OCI-LY7 (cell line): ENCODE data around the gene KCTD13. TPM values are rescaled to one million over a fixed set of nuclear protein-coding genes. Genes with fewer than 3 reads are reported as not detected.

Experiments used
- BruUV-seq: library from RNA; stranded (reverse); fragments of 400-500 nt; replicated peaks from 2 replicates; lab custom pipeline; 2021; lab: Mats Ljungman, UMichigan
- CTCF ChIA-PET: fragments of 300-600 bp; sonication (Branson Sonifier 250); formaldehyde crosslinking; loops from one replicate; lab custom pipeline; 2022; ENCODE audit warnings: antibody characterized with exemption; ENCODE audit not compliant: unreplicated experiment; lab: Charles Lee
- POLR2A ChIA-PET: fragments of 300-600 bp; sonication (Branson Sonifier 250); formaldehyde crosslinking; loops from one replicate; lab custom pipeline; 2022; ENCODE audit warnings: antibody characterized with exemption; lab: Charles Lee
- DNase-seq: peaks from one replicate; pipeline ENCODE4 v3.0.0-alpha.2; 2015; ENCODE audit warnings: low spot score
- H2AFZ ChIP-seq: fragments of 200-600 bp; sonication (generic), shearing (Covaris generic); 2 replicates; pipeline ENCODE4 v1.6.1; 2014; ENCODE audit warnings: mild to moderate bottlenecking, antibody characterized with exemption, low read length, moderate library complexity
- H3K27ac ChIP-seq: fragments of 200-600 bp; sonication (generic); 2 replicates; pipeline ENCODE4 v1.5.1; 2014; ENCODE audit warnings: mixed run types, low read depth, mild to moderate bottlenecking, moderate library complexity, low read length, inconsistent platforms; ENCODE audit not compliant: poor library complexity, severe bottlenecking
- H3K36me3 ChIP-seq: fragments of 200-600 bp; sonication (generic); 2 replicates; pipeline ENCODE4 v1.6.1; 2014; ENCODE audit warnings: mild to moderate bottlenecking, antibody characterized with exemption, low read length, moderate library complexity, mixed read lengths; ENCODE audit not compliant: insufficient read depth
- H3K4me1 ChIP-seq: fragments of 200-600 bp; sonication (generic); 2 replicates; pipeline ENCODE4 v1.5.1; 2014; ENCODE audit warnings: mild to moderate bottlenecking, low read length; ENCODE audit not compliant: insufficient read depth, poor library complexity, severe bottlenecking
- H3K4me2 ChIP-seq: fragments of 200-600 bp; sonication (generic); 2 replicates; pipeline ENCODE4 v1.6.1; 2014; ENCODE audit warnings: mild to moderate bottlenecking, low read length
- H3K4me3 ChIP-seq: fragments of 200-600 bp; sonication (generic); 2 replicates; pipeline ENCODE4 v1.5.1; 2014; ENCODE audit warnings: mild to moderate bottlenecking, low read depth, low read length; ENCODE audit not compliant: poor library complexity, severe bottlenecking
- H3K79me2 ChIP-seq: fragments of 200-600 bp; sonication (generic); 2 replicates; pipeline ENCODE4 v1.6.1; 2016; ENCODE audit warnings: low read depth, mild to moderate bottlenecking, low read length, moderate library complexity, mixed read lengths; ENCODE audit not compliant: insufficient read depth
- H3K9me2 ChIP-seq: fragments of 200-600 bp; sonication (generic); 2 replicates; pipeline ENCODE4 v1.6.1; 2016; ENCODE audit warnings: mild to moderate bottlenecking, low read length, mixed read lengths; ENCODE audit not compliant: insufficient read depth
- H3K9me3 ChIP-seq: fragments of 200-600 bp; sonication (generic); 2 replicates; pipeline ENCODE4 v1.6.1; 2014; ENCODE audit warnings: mild to moderate bottlenecking, mixed run types, low read length, mixed read lengths
- H4K20me1 ChIP-seq: fragments of 200-600 bp; sonication (generic); 2 replicates; pipeline ENCODE4 v1.6.1; 2014; ENCODE audit warnings: mild to moderate bottlenecking, antibody characterized with exemption, low read length, moderate library complexity, mixed read lengths; ENCODE audit not compliant: insufficient read depth
- EZH2phosphoT487 ChIP-seq: fragments of 200-600 bp; sonication (generic); IDR thresholded peaks from 2 replicates; pipeline ENCODE4 v1.6.1; 2018; ENCODE audit warnings: low read depth, borderline replicate concordance, mild to moderate bottlenecking, mixed run types, antibody characterized with exemption, low read length, moderate library complexity, mixed read lengths
- intact Hi-C: fragments of 100-400 bp; cut with micrococcal nuclease; formaldehyde crosslinking; loops from one replicate; pipeline ENCODE4 v1.10.0; 2022; ENCODE audit not compliant: unreplicated experiment
- total RNA-seq, 2 experiments: library from RNA; depleted of rRNA in 1 of 2; stranded (reverse); fragments of >200 nt in 1 of 2; shearing (Covaris generic) in 1 of 2; gene quantifications; 2 replicates each; pipeline ENCODE4 v1.2.3, GENCODE V29; 2014 to 2022
- TF ChIP-seq, protein P1 (sequence below): fragments of 200-600 bp; sonication (generic); conservative IDR thresholded peaks from 2 replicates; pipeline ENCODE4 v1.5.1; 2014; ENCODE audit warnings: mild to moderate bottlenecking, antibody characterized with exemption, low read length, moderate library complexity, mixed read lengths

The KCTD13 gene
- total RNA-seq, 2 experiments from 2014 or later, result 15.9 to 48.0 TPM

DNA sequence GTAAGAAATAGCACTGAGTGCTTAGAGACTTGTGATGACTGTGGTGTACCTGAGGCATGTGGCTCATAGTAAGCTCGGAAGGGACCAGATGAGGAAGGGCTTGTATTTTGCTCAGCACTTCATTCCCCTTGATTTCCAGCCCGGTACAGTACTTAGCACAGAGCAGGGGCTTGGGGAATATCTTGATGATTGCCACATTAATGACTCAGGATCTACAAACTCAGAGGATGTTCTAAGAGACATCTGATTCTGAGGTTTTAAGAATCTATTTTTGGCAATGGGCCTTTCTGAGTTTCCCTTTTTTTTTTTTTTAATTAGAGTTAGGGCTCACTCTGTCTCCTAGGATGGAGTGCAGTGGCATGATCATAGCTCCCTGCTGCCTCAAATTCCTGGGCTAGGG lies 16.6 kb downstream of the KCTD13 start:
- H3K4me1 ChIP-seq, result no peaks in the 10 kb centered on the region
- no peaks in the 10 kb centered on the region for H3K9me3 ChIP-seq
- BruUV-seq, result no TSS peak
- H4K20me1 ChIP-seq, result no peaks in the 10 kb centered on the region
- no peak for TF ChIP-seq EZH2phosphoT487
- TF ChIP-seq, protein P1, sequence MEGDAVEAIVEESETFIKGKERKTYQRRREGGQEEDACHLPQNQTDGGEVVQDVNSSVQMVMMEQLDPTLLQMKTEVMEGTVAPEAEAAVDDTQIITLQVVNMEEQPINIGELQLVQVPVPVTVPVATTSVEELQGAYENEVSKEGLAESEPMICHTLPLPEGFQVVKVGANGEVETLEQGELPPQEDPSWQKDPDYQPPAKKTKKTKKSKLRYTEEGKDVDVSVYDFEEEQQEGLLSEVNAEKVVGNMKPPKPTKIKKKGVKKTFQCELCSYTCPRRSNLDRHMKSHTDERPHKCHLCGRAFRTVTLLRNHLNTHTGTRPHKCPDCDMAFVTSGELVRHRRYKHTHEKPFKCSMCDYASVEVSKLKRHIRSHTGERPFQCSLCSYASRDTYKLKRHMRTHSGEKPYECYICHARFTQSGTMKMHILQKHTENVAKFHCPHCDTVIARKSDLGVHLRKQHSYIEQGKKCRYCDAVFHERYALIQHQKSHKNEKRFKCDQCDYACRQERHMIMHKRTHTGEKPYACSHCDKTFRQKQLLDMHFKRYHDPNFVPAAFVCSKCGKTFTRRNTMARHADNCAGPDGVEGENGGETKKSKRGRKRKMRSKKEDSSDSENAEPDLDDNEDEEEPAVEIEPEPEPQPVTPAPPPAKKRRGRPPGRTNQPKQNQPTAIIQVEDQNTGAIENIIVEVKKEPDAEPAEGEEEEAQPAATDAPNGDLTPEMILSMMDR, result no peak
- H3K27ac ChIP-seq, result no peak overlapping the region
- H3K4me2 ChIP-seq, result no peak overlapping the region
- no peaks in the 10 kb centered on the region for H3K9me2 ChIP-seq
- intact Hi-C loops, result no loop called here
- H2AFZ ChIP-seq, result no peak overlapping the region
- no peaks in the 10 kb centered on the region for H3K36me3 ChIP-seq
- no peak for DNase-seq
- ChIA-PET POLR2A (interaction anchor here (0.5 to 0.6 kb wide), 3 partner anchors 42 to 1770 kb away, joined by 3 to 4 read pairs (median 3); no protein-coding TSS in a partner anchor), CTCF (interaction anchor here (1.0 kb wide), 1 partner anchor 9 kb away, joined by 4 read pairs; the partner anchor contains the start of gene ASPHD1)
- no peaks in the 10 kb centered on the region for H3K79me2 ChIP-seq
- H3K4me3 ChIP-seq, result no peak overlapping the region

DNA sequence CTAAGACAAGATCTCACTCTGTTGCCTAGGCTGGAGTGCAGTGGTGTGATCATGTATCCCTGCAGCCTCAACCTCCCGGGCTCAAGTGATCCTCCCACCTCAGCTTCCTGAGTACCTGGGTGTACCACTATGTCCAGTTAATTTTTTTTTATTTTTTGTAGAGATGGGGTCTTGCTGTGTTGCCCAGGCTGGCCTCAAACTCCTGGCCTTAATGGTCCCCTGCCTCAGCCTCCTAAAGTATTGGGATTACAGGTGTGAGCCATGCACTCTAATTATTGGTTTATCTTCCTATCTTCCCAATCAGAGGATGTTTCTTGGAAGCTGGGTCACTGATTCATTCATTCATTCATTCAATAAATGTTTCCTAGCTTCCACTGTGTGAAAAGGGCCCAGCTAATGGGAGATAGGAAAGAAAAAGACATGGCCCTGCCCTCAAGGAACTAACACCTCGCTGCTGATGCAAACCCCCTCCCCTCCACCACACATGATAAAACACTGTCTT lies 17.3 kb downstream of the KCTD13 start:
- no peak overlapping the region for H3K4me3 ChIP-seq
- H3K79me2 ChIP-seq, result no peaks in the 10 kb centered on the region
- H3K9me3 ChIP-seq, result no peaks in the 10 kb centered on the region
- ChIA-PET CTCF (interaction anchor here (1.0 kb wide), 1 partner anchor 8 kb away, joined by 4 read pairs; the partner anchor contains the start of gene ASPHD1), POLR2A (interaction anchor here (0.6 kb wide), 1 partner anchor 1769 kb away, joined by 3 read pairs; no protein-coding TSS in a partner anchor)
- no peaks in the 10 kb centered on the region for H3K36me3 ChIP-seq
- no peaks in the 10 kb centered on the region for H3K9me2 ChIP-seq
- BruUV-seq, result no TSS peak
- H3K27ac ChIP-seq, result no peak overlapping the region
- H4K20me1 ChIP-seq, result no peaks in the 10 kb centered on the region
- TF ChIP-seq, protein P1, result no peak
- H3K4me1 ChIP-seq, result no peaks in the 10 kb centered on the region
- intact Hi-C loops, result no loop called here
- no peak for DNase-seq
- H2AFZ ChIP-seq, result no peak overlapping the region
- H3K4me2 ChIP-seq, result no peak overlapping the region

DNA sequence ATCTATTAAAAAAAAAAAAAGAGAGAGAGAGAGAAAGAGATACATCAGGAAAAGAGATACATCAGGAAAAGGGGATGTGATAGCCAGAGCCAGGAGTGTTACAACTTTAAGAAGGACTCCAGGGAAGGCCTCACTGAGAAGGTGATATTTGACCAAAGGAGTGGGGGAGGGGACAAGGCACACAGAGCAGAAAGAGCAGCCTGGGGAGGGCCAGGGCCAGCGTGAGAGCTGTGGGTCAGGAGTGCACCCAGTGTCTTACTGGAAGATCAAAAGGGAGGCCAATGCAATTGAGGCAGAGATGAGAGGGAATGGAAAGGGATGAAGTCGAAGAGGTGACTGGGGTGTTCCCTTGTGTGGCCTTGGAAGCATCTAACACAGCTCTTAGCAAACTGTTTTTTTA lies 18.1 kb downstream of the KCTD13 start:
- Histone ChIP-seq H3K4me3 (no peak overlapping the region), H3K9me3 (no peaks in the 10 kb centered on the region), H3K4me1 (no peaks in the 10 kb centered on the region), H3K4me2 (no peak overlapping the region), H3K36me3 (no peaks in the 10 kb centered on the region), H2AFZ (no peak overlapping the region), H4K20me1 (no peaks in the 10 kb centered on the region), H3K9me2 (no peaks in the 10 kb centered on the region), H3K79me2 (no peaks in the 10 kb centered on the region), H3K27ac (no peak overlapping the region)
- TF ChIP-seq, protein P1, result no peak
- TF ChIP-seq EZH2phosphoT487, result no peak
- intact Hi-C loops, result no loop called here
- BruUV-seq, result no TSS peak
- ChIA-PET POLR2A (no interaction called here), CTCF (no interaction called here)
- DNase-seq, result no peak
